H9 (cell line): ENCODE data around the gene DMXL1. TPM values are rescaled to one million over a fixed set of nuclear protein-coding genes. Genes with fewer than 3 reads are reported as not detected.

Source experiments
- DNase-seq: peaks from one replicate; pipeline ENCODE4 v3.0.0-alpha.2; 2017
- H2AFZ ChIP-seq: one replicate; pipeline ENCODE4 v1.6.1; 2013; ENCODE audit warnings: mild to moderate bottlenecking, low read length, control low read depth, moderate library complexity
- H2AK5ac ChIP-seq: 2 replicates; pipeline ENCODE4 v1.6.1; 2013; ENCODE audit warnings: low read length, control low read depth, mixed read lengths; ENCODE audit not compliant: insufficient read length
- H2BK120ac ChIP-seq: one replicate; pipeline ENCODE4 v1.6.1; 2013; ENCODE audit warnings: low read depth, mild to moderate bottlenecking, low read length, control low read depth, inconsistent platforms; ENCODE audit not compliant: poor library complexity, severe bottlenecking
- H2BK12ac ChIP-seq: 2 replicates; pipeline ENCODE4 v1.6.1; 2013; ENCODE audit warnings: low read length, control low read depth, mixed read lengths, low read depth; ENCODE audit not compliant: insufficient read length
- H2BK15ac ChIP-seq: 2 replicates; pipeline ENCODE4 v1.6.1; 2013; ENCODE audit warnings: low read depth, low read length, control low read depth
- H2BK20ac ChIP-seq: one replicate; pipeline ENCODE4 v1.6.1; 2013; ENCODE audit warnings: low read depth, mild to moderate bottlenecking, low read length, control low read depth, inconsistent platforms; ENCODE audit not compliant: poor library complexity, severe bottlenecking
- H2BK5ac ChIP-seq: 2 replicates; pipeline ENCODE4 v1.6.1; 2013; ENCODE audit warnings: low read length, control low read depth, mixed read lengths; ENCODE audit not compliant: insufficient read length
- H3K14ac ChIP-seq: 2 replicates; pipeline ENCODE4 v1.6.1; 2013; ENCODE audit warnings: low read length, control low read depth; ENCODE audit not compliant: insufficient read depth
- H3K18ac ChIP-seq: 2 replicates; pipeline ENCODE4 v1.6.1; 2013; ENCODE audit warnings: low read depth, mild to moderate bottlenecking, mixed read lengths, low read length, control low read depth; ENCODE audit not compliant: insufficient read length
- H3K23ac ChIP-seq: 2 replicates; pipeline ENCODE4 v1.6.1; 2013; ENCODE audit warnings: low read length, control low read depth, mixed read lengths, low read depth; ENCODE audit not compliant: insufficient read length
- H3K23me2 ChIP-seq: 2 replicates; pipeline ENCODE4 v1.6.1; 2013; ENCODE audit warnings: low read depth, mild to moderate bottlenecking, mixed read lengths, low read length, control low read depth; ENCODE audit not compliant: insufficient read length, poor library complexity, severe bottlenecking
- H3K27ac ChIP-seq: 2 replicates; pipeline ENCODE4 v1.5.1; 2013; ENCODE audit warnings: low read length, control low read depth, mixed read lengths, low read depth; ENCODE audit not compliant: insufficient read length
- H3K27me3 ChIP-seq: 2 replicates; pipeline ENCODE4 v1.6.1; 2013; ENCODE audit warnings: low read length, control low read depth, inconsistent platforms; ENCODE audit not compliant: insufficient read depth
- H3K4ac ChIP-seq: 2 replicates; pipeline ENCODE4 v1.6.1; 2013; ENCODE audit warnings: low read depth, mild to moderate bottlenecking, control low read depth, inconsistent platforms, low read length, moderate library complexity
- H3K4me1 ChIP-seq: 2 replicates; pipeline ENCODE4 v1.6.1; 2013; ENCODE audit warnings: low read length, control low read depth, inconsistent platforms; ENCODE audit not compliant: insufficient read depth
- H3K4me2 ChIP-seq: 2 replicates; pipeline ENCODE4 v1.6.1; 2013; ENCODE audit warnings: low read length, control low read depth, mixed read lengths; ENCODE audit not compliant: insufficient read length, insufficient read depth
- H3K56ac ChIP-seq: 2 replicates; pipeline ENCODE4 v1.6.1; 2013; ENCODE audit warnings: low read depth, mild to moderate bottlenecking, mixed read lengths, low read length, control low read depth; ENCODE audit not compliant: insufficient read length
- H3K79me1 ChIP-seq: 2 replicates; pipeline ENCODE4 v1.6.1; 2013; ENCODE audit warnings: low read depth, mild to moderate bottlenecking, moderate library complexity, low read length, control low read depth, inconsistent platforms; ENCODE audit not compliant: insufficient read depth, poor library complexity, severe bottlenecking
- H3K79me2 ChIP-seq: 2 replicates; pipeline ENCODE4 v1.6.1; 2013; ENCODE audit warnings: low read length, control low read depth, inconsistent platforms; ENCODE audit not compliant: insufficient read depth
- H3K9ac ChIP-seq: 2 replicates; pipeline ENCODE4 v1.6.1; 2013; ENCODE audit warnings: low read length, control low read depth, mixed read lengths; ENCODE audit not compliant: insufficient read length; ENCODE audit errors: extremely low read depth
- H3K9me3 ChIP-seq: one replicate; pipeline ENCODE4 v1.6.1; 2013; ENCODE audit warnings: low read depth, low read length, inconsistent platforms; ENCODE audit not compliant: control insufficient read depth
- H3T11ph ChIP-seq: one replicate; pipeline ENCODE4 v1.6.1; 2013; ENCODE audit warnings: mild to moderate bottlenecking, low read length, control low read depth, inconsistent platforms
- H4K20me1 ChIP-seq: one replicate; pipeline ENCODE4 v1.6.1; 2013; ENCODE audit not compliant: control insufficient read depth, insufficient read length, insufficient read depth
- H4K5ac ChIP-seq: 2 replicates; pipeline ENCODE4 v1.6.1; 2013; ENCODE audit warnings: low read depth, mild to moderate bottlenecking, mixed read lengths, low read length, control low read depth; ENCODE audit not compliant: insufficient read length
- H4K8ac ChIP-seq: replicated peaks from 2 replicates; pipeline ENCODE4 v1.6.1; 2013; ENCODE audit warnings: low read length, control low read depth, mixed read lengths, low read depth; ENCODE audit not compliant: insufficient read length
- H4K91ac ChIP-seq: 2 replicates; pipeline ENCODE4 v1.6.1; 2013; ENCODE audit warnings: low read depth, mild to moderate bottlenecking, moderate library complexity, mixed read lengths, low read length, control low read depth; ENCODE audit not compliant: insufficient read length
- H3K27ac Mint-ChIP-seq, 3 experiments: 2 replicates in 2 of 3; 3 replicates in 1 of 3; pipeline ENCODE4 v1.8.0; 2020 to 2021; ENCODE audit warnings: mixed read lengths in 3 of 3, mild to moderate bottlenecking in 1 of 3, moderate library complexity in 1 of 3
- H3K27me3 Mint-ChIP-seq: 2 replicates; pipeline ENCODE4 v1.8.0; 2021; ENCODE audit warnings: low read depth, mild to moderate bottlenecking, moderate library complexity, mixed read lengths
- H3K36me3 Mint-ChIP-seq, 3 experiments: 2 replicates in 2 of 3; 3 replicates in 1 of 3; pipeline ENCODE4 v1.8.0; 2020 to 2021; ENCODE audit warnings: low read depth in 3 of 3, mixed read lengths in 3 of 3; ENCODE audit not compliant: insufficient read depth in 1 of 3
- H3K4me1 Mint-ChIP-seq, 2 experiments: 2 replicates each; pipeline ENCODE4 v1.8.0; 2020; ENCODE audit warnings: mixed read lengths in 2 of 2
- H3K4me3 Mint-ChIP-seq, 2 experiments: 2 replicates in 1 of 2; 3 replicates in 1 of 2; pipeline ENCODE4 v1.8.0; 2020 to 2021; ENCODE audit warnings: mild to moderate bottlenecking in 2 of 2, mixed read lengths in 2 of 2, moderate library complexity in 1 of 2
- H3K9me3 Mint-ChIP-seq, 2 experiments: 2 replicates in 1 of 2; 3 replicates in 1 of 2; pipeline ENCODE4 v1.8.0; 2020; ENCODE audit warnings: mild to moderate bottlenecking in 2 of 2, mixed read lengths in 2 of 2, moderate library complexity in 1 of 2
- WGBS: extraction: QIAGEN DNeasy Blood & Tissue Kit; methylation state at CpG from one replicate; pipeline ENCODE4 v1.1.7; 2013; ENCODE audit warnings: missing lambda C conversion rate, low lambda C conversion rate, mixed read lengths; ENCODE audit not compliant: insufficient read length; ENCODE audit errors: extremely low coverage; 5-methylcytosine and 5-hydroxymethylcytosine counted together
- total RNA-seq: library from RNA; stranded (reverse); gene quantifications from 2 replicates; pipeline ENCODE4 v1.2.1, GENCODE V29; 2021
- TF ChIP-seq, protein P1 (sequence below): fragments of 200-600 bp; sonication (generic); conservative IDR thresholded peaks from 3 replicates; pipeline ENCODE4 v1.8.0; 2021; ENCODE audit warnings: antibody characterized with exemption, mild to moderate bottlenecking

Gene DMXL1
- total RNA-seq, 1 experiment from 2014 or later, result 63.5 TPM

DNA sequence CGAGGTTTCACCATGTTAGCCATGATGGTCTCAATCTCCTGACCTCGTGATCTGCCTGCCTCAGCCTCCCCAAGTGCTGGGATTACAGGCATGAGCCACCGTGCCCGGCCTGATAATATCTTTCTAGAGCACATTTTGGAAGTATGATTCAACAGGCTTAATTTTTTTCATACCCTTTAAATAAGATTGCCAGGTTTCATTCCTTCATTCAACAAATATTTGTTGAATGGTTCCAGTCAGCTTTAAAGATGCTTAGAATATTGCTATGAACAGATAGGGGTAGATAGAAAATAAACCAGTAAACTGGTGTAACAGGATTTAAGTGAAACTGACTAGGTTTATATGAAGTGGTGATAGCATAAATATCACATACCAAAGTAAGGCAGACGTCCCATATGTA, 41.3 kb downstream of the DMXL1 start:
- H2BK5ac ChIP-seq, result no peak overlapping the region
- H2BK12ac ChIP-seq, result no peak overlapping the region
- no peaks in the 10 kb centered on the region for H4K20me1 ChIP-seq
- H3K23me2 ChIP-seq, result no peaks in the 10 kb centered on the region
- no peak overlapping the region for H4K91ac ChIP-seq
- H2BK15ac ChIP-seq, result no peak overlapping the region
- no peak overlapping the region for H3K9ac ChIP-seq
- no peak overlapping the region for H2BK120ac ChIP-seq
- no peak overlapping the region for H3K4me2 ChIP-seq
- H3K36me3 Mint-ChIP-seq, result peaks cover 28 to 55% (median 53%) of the 10 kb centered on the region in 3 experiments
- H2AFZ ChIP-seq, result no peak overlapping the region
- no peak overlapping the region for H2AK5ac ChIP-seq
- H3K79me1 ChIP-seq, result no peaks in the 10 kb centered on the region
- no peaks in the 10 kb centered on the region for H3K27me3 Mint-ChIP-seq
- H4K8ac ChIP-seq, result no peak overlapping the region
- TF ChIP-seq, protein P1, sequence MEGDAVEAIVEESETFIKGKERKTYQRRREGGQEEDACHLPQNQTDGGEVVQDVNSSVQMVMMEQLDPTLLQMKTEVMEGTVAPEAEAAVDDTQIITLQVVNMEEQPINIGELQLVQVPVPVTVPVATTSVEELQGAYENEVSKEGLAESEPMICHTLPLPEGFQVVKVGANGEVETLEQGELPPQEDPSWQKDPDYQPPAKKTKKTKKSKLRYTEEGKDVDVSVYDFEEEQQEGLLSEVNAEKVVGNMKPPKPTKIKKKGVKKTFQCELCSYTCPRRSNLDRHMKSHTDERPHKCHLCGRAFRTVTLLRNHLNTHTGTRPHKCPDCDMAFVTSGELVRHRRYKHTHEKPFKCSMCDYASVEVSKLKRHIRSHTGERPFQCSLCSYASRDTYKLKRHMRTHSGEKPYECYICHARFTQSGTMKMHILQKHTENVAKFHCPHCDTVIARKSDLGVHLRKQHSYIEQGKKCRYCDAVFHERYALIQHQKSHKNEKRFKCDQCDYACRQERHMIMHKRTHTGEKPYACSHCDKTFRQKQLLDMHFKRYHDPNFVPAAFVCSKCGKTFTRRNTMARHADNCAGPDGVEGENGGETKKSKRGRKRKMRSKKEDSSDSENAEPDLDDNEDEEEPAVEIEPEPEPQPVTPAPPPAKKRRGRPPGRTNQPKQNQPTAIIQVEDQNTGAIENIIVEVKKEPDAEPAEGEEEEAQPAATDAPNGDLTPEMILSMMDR, result no peak
- peak overlapping the region; percentile 12 to 25 (median 22); a peak in 2 of 7 replicates for H3K27ac Mint-ChIP-seq
- H4K5ac ChIP-seq, result no peak overlapping the region
- no peak overlapping the region for H3K27ac ChIP-seq
- no peak overlapping the region for H3K56ac ChIP-seq
- no peaks in the 10 kb centered on the region for H3K9me3 Mint-ChIP-seq
- H3K14ac ChIP-seq, result no peak overlapping the region
- H3K4me1 Mint-ChIP-seq, result peaks cover 0 to 3% of the 10 kb centered on the region in 2 experiments; a peak in 1 of 4 replicates
- no peak overlapping the region for H3K18ac ChIP-seq
- H3K79me2 ChIP-seq, result no peaks in the 10 kb centered on the region
- no peak overlapping the region for H3K4me3 Mint-ChIP-seq
- H3K27me3 ChIP-seq, result no peaks in the 10 kb centered on the region
- H3T11ph ChIP-seq, result no peak overlapping the region
- no peak overlapping the region for H3K23ac ChIP-seq
- H3K4me1 ChIP-seq, result no peaks in the 10 kb centered on the region
- H2BK20ac ChIP-seq, result no peak overlapping the region
- DNase-seq, result no peak
- no CpG with 5 or more reads among the region's 5 CpGs for WGBS
- H3K4ac ChIP-seq, result no peak overlapping the region
- H3K9me3 ChIP-seq, result no peaks in the 10 kb centered on the region
